GM21526 (cell line): ENCODE data around the gene DOCK6.
"Not testable (repeated sequence)": the region's sequence is repeated elsewhere in the genome, so short reads cannot be mapped to it uniquely, and the experiment has no call there.

ENCODE experiments used
- ATAC-seq: cut with Tn5 transposase; IDR thresholded peaks from one replicate; pipeline ENCODE4 v1.9.1; 2021; ENCODE audit warnings: moderate library complexity; ENCODE audit not compliant: unreplicated experiment, low FRiP score

DOCK6 gene

DNA sequence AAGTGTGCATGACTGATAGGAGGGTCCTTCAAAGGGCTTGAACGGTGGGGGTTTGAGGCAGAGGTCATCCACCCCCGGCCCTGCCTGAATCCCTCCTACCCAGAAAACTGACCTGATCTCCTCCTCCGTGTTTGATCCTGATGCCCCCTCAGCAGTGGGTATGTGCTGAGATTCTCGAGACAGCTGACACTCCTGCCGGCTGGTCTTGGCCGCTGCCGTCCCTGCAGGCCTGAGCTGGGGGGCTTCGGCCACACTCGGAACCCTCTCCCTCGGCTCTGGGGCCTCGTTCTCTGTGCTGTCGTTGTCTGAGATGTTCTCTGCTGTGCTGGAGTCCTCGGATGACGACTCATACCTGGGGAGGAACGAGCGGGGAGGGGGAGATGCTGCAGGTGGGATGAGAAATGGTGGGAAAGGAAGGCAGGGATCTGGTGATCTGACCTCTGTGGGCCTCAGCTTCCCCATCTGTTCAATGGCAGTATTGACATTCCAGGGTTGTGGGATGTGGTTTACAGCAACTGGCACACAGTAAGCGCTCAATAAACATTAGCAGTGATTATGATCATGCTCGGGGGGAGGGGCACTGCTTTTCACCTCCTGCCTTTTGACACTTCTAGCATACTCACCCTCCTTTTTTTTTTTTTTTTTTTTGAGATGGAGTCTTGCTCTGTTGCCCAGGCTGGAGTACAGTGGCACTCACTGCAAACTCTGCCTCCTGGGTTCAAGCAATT is 85.7 kb downstream of the DOCK6 start:
- ATAC-seq, result no peak

DNA sequence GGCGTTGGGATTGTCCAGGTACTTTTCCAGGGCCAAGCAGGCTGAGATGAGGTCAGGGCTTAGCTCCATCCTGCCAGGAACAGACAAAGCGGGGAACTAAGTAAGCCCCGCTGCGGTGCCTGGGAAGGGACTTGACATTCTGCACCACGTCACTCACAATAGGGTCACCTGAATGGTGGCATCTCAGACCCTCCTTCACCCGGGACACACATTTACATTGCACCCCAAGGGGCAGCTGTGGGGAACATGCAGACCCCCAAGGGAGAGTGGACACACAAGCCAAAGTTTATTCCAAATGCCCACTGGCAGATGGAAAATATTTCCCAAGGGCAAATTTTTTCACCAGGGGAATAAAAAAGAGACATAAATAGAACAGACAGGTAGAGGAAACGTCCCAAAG is 86.4 kb downstream of the DOCK6 start:
- no peak for ATAC-seq

- no peak for ATAC-seq
These were observed 88.0 kb downstream of the DOCK6 start for GRCh38 chr19:11174336-11174735.

GRCh38 chr19:11173516-11174155 is 88.7 kb downstream of the DOCK6 start:
- no peak for ATAC-seq

DNA sequence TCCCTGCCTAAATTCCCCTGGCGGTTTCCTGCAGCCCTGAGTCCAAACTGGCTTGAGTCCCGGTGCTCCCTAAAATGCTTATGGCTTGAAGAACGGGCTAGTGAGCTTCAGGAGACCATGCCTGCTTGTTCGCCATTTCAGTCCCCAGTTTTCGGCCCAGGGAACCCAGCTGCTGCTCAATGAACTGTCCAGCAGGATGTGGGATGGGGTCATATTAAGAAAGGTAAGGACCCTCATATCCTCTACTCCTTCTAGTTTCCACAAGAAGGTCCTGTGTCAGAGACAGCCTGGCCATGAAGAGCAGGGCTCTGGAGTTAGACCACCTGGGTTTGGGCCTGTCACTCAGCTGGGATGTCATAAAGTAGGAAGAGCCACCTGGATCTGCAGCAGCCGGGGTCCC is 89.7 kb downstream of the DOCK6 start:
- ATAC-seq, result no peak

GRCh38 chr19:11171144-11171543 is 91.2 kb downstream of the DOCK6 start:
- ATAC-seq, result no peak

DNA sequence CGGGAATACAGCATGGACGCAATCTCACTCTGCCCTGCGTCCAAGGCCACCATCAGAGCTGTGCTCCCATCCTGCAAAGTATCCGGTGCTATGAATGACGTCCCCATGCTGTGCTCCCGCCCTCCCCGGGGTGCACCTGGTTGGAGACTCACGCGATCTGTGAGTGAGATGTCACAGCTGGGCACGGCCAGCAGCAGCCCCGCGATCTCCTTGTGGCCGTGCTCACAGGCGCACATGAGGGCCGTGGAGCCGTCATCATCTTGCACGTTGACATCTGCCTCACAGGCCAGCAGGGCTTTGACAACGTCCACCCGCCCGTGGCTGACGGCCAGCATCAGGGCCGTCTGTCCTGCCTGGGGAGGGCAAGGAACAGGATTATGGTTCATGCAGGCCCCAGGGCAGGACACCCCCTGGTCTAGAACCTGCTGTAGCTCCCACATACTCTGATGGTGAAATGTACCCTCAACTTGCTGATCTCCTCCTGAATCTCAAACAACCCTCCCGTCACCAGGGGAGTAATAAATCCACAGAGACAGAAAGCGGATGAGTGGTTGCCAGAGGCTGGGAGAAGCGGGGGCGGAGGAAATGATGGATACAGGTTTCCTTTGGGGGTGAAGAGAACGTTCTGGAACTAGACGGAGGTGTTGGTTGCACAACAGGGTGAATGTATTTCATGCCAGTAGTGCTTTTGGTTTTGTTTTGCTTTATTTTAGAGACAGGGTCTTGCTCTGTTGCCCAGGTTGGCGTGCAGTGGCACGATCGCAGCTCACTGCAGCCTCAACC is 92.2 kb downstream of the DOCK6 start:
- ATAC-seq, result no peak

DNA sequence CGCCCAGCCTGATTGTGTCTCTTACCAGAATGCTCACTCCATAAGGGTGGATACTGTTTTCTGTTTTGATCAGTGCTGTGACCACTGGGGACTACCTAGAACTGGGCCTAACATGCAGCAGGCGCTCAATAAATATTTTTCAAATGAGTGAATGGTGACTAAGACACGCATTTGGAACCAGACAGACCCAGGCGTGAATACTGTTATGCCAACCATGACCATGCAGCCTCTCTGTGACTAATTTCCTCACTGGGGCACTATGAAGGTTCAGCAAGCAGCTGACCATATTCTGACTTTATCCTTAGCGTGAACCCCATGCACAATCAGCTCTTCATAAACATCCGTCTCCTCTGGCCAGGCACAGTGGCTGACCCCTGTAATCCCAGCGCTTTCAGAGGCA is 93.8 kb downstream of the DOCK6 start:
- no peak for ATAC-seq

- no peak for ATAC-seq
These were observed 95.8 kb downstream of the DOCK6 start for GRCh38 chr19:11166281-11167142.

- ATAC-seq, result no peak
These were observed 96.8 kb downstream of the DOCK6 start for GRCh38 chr19:11165486-11166030.

- no peak for ATAC-seq
These were observed 97.4 kb downstream of the DOCK6 start for GRCh38 chr19:11164879-11165406.

GRCh38 chr19:11164296-11164695 is 98.0 kb downstream of the DOCK6 start:
- ATAC-seq, result no peak

DNA sequence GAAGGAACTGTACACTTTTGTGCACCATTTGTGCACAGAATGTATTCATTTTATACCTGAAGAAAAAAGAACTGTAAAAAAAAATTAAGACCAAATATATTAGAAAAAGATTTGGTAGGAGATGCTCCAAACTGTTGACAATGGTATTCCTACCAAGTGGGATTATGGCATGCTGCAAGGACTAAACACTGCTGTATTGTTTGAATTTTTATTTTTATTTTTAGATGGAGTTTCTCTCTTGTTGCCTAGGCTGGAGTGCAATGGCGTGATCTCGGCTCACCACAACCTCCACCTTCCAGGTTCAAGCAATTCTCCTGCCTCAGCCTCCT is 101.9 kb downstream of the DOCK6 start:
- ATAC-seq, result not testable (repeated sequence)

DNA sequence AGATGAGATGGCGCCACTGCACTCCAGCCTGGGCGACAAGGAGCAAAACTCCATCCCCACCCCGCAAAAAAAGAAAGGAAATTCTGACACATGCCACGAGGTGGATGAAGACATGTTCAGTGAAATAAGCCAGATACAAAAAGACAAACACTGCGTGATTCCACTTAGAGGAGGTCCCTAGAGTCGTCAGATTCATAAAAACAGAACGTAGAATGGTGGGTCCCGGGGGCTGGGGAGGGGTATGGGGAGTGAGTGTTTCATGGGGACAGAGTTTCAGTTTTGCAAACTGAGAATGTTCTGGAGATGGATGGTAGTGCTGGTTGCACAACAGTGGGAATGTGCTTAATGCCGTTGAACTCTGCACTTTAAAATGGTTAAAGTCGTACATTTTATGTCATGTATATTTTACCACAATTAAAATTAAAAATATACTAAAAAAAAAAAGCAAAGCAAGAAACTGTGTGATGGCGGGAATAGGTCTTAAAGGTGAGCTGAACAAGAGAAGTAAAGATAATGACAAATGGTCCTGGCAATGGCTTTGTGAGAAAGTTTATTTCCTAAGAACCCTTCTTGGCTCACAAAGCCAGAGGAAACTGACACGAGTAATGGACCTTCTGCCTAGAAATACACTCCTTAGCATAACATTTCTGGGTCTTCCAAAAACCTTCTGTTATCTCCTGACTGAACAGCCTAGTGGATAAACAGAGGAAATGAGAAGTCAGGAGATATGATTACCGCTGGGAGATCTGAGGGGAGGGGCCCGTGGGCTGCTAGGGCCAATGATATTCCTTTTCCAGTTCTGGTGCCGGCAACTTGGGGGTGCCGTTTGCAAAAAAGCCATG is 102.5 kb downstream of the DOCK6 start:
- ATAC-seq, result no peak

DNA sequence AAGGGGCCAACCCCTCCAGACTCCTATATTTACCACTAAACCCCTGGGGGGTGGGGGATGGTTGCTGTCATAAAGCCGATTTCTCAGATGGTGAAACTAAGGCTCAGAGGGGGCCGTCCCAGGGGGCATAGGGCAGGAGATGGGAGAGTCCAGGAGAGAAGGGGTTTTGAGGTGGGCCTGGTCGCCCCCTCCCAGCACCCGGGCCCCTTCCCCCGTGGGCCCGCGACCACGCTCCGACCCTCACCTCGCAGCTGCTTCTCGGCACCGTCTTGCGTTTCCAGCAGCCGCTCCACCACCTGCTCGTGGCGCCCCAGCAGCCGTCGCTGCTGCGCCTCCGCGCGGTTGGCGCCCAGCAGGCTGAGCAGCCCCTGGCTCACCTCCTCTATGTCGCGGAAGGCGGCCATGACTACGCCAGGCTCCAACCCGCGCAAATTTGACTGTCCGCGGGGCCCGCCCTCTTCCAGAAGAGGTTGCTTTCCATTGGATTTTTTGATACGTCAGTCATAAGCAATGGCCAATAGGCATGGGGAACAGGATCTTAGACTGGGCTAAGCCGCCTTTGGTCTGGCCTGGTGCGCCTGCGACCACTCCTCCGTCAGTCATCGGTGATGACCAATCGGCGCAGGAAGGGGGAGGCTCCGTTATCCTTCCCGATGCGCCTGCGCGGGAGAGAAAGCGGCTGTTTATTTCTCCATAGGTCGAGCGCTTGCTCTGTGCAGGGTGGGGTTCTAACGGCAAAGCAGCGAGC is 106.8 kb downstream of the DOCK6 start, which contains the start of gene SPC24:
TSS of gene SPC24 (minus strand) at position 410 of the 748 bp plus-strand sequence. CDS start at position 404, 6 bp downstream.
- peak; percentile 91 for ATAC-seq

DNA sequence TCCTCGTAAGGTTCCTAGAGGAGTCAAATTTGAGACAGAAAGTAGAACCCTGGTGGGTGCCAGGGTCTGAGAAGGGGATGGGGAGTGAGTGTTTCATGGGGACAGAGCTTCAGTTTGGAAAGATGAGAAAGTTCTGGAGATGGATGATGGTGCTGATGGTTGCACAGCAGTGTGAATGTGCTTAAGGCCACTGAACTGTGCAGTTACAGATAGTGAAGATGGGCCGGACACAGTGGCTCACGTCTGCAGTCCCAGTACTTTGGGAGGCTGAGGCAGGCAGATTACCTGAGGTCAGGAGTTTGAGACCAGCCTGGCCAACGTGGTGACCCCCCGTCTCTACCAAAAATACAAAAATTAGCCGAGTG is 107.7 kb downstream of the DOCK6 start:
- no peak for ATAC-seq

DNA sequence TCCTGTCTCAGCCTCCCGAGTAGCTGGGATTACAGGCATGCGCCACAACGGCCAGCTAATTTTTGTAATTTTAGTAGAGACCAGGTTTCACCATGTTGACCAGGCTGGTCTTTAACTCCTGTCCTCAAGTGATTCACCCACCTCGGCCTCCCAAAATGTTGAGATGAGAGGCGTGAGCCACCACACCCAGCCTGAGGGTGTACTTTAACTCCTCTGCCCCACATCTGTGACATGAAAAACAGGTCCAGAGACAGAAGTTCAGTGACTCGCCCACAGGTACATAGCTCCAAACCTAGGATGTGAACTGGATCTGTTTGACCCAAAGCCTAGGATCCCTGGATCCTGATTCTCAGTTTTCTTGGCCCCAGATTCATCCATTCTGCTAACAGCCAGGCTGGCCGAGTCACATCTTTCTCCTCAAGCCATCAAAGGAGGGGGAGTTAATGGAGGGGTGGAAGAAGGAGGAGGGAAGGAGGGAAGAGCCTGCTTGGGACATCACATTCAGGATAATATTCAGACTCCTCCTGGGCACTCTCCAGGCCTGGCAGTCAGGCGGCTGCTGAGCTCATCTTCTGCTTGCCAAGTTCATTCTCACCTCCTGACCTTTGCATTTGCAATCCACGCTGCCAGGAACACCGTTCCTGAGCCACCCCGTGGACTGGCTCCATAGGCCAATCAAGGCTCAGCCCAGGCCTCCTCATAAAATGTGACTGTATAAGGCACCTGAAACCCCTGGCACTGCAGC is 109.8 kb downstream of the DOCK6 start:
- no peak for ATAC-seq

- ATAC-seq, result no peak
These were observed 111.1 kb downstream of the DOCK6 start for GRCh38 chr19:11151181-11151580.
